Heart left ventricle (tissue), 13 donors: Measurements from ENCODE around the gene ALCAM.

ENCODE experiments used
- POLR2A ChIP-seq, 2 donors: fragments of 450-650 bp; IDR thresholded peaks; one replicate each; pipeline ENCODE4 v1.6.1; 2017; ENCODE audit warnings: antibody characterized with exemption in 2 of 2, mild to moderate bottlenecking in 2 of 2, moderate library complexity in 2 of 2
- TF ChIP-seq, protein P1 (sequence below), 12 donors: fragments of 200-600 bp; sonication (generic) in 4 of 12; IDR thresholded peaks; one replicate each; pipeline versions ENCODE4 v1.5.0 to v1.8.0; 2018 to 2022; ENCODE audit warnings: antibody characterized with exemption in 12 of 12, mild to moderate bottlenecking in 5 of 12
- donor health status: ischemic (EF 13 %, LVEDD 7.1; RV severe dilation, severe dysfunction).
- donor health status: DM: no; HTN: yes; CAD: no.
- donor health status: DM: no; HTN: no; CAD: no.
- donor health status: ischemic (EF 25% LVEDD 6.9; RV normal size, moderate dysfunction).
- donor health status: ischemic (EF 25% LVEDD 5.7; RV mildly dilated, moderate dysfunction).
- donor health status: ischemic (EF 35%, LVEDD 5.7; RV mildly dilated, moderate dysfunction).
- donor health status: nonischemic (EF 11% LVEDD 7.7; RV severe dilation, severe dysfunction).
- donor health status: DM: yes; HTN: yes; CAD: no.
- donor health status: PGD.
- donor health status: ischemic (EF 29% LVEDD 5.4; RV normal size, mild dysfunction).
- donor health status: nonischemic (EF 23%, LVEDD 6.1; RV moderate dilation, normal function).

DNA sequence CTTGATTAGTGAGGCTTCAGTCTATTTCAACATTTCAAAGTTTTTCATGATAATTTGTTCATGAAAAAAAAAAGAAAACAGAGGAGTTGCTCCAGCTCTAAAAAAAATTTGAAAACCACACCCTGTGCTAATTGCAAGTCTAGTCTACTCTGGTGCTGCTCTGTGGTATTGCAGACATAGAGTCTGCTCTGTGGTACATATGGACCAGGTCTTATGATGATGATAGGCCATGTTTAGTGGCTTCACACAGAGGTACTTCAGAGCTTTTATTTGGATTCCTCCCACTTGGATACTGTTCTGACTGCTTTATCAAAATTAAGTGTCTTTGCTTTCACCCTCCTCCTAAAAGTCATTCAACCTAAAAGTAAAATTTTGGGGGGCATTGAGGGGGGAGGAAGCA, 160.8 kb downstream of the ALCAM start:
- TF ChIP-seq, protein P1, sequence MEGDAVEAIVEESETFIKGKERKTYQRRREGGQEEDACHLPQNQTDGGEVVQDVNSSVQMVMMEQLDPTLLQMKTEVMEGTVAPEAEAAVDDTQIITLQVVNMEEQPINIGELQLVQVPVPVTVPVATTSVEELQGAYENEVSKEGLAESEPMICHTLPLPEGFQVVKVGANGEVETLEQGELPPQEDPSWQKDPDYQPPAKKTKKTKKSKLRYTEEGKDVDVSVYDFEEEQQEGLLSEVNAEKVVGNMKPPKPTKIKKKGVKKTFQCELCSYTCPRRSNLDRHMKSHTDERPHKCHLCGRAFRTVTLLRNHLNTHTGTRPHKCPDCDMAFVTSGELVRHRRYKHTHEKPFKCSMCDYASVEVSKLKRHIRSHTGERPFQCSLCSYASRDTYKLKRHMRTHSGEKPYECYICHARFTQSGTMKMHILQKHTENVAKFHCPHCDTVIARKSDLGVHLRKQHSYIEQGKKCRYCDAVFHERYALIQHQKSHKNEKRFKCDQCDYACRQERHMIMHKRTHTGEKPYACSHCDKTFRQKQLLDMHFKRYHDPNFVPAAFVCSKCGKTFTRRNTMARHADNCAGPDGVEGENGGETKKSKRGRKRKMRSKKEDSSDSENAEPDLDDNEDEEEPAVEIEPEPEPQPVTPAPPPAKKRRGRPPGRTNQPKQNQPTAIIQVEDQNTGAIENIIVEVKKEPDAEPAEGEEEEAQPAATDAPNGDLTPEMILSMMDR (IDR thresholded peaks at IDR 0.05): no peak
- no peak for TF ChIP-seq POLR2A (IDR thresholded peaks at IDR 0.05)
